Uterus (tissue), 2 donors: ENCODE measurements around the gene KRT34.
"Not testable (repeated sequence)": the region's sequence is repeated elsewhere in the genome, so short reads cannot be mapped to it uniquely, and the experiment has no call there.

Experiments used
- POLR2A ChIP-seq, 2 donors: fragments of 450-650 bp; IDR thresholded peaks; one replicate each; pipeline ENCODE4 v1.6.1; 2016; ENCODE audit warnings: antibody characterized with exemption in 2 of 2, mild to moderate bottlenecking in 1 of 2, moderate library complexity in 1 of 2
- TF ChIP-seq, protein P1 (sequence below), 4 experiments: fragments of 200-600 bp in 2 of 4; fragments of 450-650 bp in 2 of 4; sonication (generic) in 2 of 4; IDR thresholded peaks; one replicate each; pipeline ENCODE4 v1.5.1; 2016 to 2019; ENCODE audit warnings: antibody characterized with exemption in 4 of 4, mild to moderate bottlenecking in 2 of 4, moderate library complexity in 1 of 4

DNA sequence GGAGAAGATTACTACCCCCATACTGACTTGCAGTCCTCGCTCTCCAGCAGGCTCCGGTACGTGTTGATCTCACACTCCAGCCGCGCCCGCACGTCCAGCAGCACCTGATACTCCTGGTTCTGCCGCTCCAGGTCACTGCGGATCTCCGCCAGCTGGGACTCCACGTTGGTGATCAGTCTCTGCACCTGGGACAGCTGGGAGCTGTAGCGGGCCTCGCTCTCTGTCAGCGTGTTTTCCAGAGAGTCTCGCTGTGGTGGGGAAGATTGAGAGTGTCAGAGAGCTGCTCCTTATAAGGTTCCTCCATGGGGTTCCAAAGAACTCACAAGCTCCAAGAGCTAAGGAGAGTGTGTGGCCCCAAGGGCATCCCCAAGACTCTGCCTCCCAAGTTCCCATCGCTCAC, 35.7 kb downstream of the KRT34 start:
- TF ChIP-seq, protein P1, sequence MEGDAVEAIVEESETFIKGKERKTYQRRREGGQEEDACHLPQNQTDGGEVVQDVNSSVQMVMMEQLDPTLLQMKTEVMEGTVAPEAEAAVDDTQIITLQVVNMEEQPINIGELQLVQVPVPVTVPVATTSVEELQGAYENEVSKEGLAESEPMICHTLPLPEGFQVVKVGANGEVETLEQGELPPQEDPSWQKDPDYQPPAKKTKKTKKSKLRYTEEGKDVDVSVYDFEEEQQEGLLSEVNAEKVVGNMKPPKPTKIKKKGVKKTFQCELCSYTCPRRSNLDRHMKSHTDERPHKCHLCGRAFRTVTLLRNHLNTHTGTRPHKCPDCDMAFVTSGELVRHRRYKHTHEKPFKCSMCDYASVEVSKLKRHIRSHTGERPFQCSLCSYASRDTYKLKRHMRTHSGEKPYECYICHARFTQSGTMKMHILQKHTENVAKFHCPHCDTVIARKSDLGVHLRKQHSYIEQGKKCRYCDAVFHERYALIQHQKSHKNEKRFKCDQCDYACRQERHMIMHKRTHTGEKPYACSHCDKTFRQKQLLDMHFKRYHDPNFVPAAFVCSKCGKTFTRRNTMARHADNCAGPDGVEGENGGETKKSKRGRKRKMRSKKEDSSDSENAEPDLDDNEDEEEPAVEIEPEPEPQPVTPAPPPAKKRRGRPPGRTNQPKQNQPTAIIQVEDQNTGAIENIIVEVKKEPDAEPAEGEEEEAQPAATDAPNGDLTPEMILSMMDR (IDR thresholded peaks at IDR 0.05): not testable (repeated sequence)
- not testable (repeated sequence) for TF ChIP-seq POLR2A (IDR thresholded peaks at IDR 0.05)
